PC-9 (cell line): Measurements from ENCODE around the gene ADCY2. TPM values are rescaled to one million over a fixed set of nuclear protein-coding genes. Genes with fewer than 3 reads are reported as not detected.

Source experiments
- BruUV-seq: library from RNA; stranded (reverse); fragments of 400-500 nt; replicated peaks from 2 replicates; lab custom pipeline; 2021; lab: Mats Ljungman, UMichigan
- CTCF ChIA-PET: fragments of 300-600 bp; sonication (Branson Sonifier 250); formaldehyde crosslinking; loops from one replicate; lab custom pipeline; 2022; ENCODE audit warnings: antibody characterized with exemption; lab: Charles Lee
- POLR2A ChIA-PET: fragments of 300-600 bp; sonication (Branson Sonifier 250); formaldehyde crosslinking; loops from one replicate; lab custom pipeline; 2022; ENCODE audit warnings: antibody characterized with exemption; ENCODE audit not compliant: unreplicated experiment; lab: Charles Lee
- DNase-seq, 2 experiments: peaks; one replicate each; pipeline versions ENCODE4 v3.0.0 to v3.0.0-alpha.2; 2015 to 2022; ENCODE audit warnings: mixed read lengths in 1 of 2
- H2AFZ ChIP-seq: fragments of 200-600 bp; sonication (generic); 2 replicates; pipeline ENCODE4 v1.8.1; 2017; ENCODE audit warnings: antibody characterized with exemption
- H3F3A ChIP-seq: fragments of 200-600 bp; sonication (generic); 2 replicates; pipeline ENCODE4 v1.8.1; 2017; ENCODE audit warnings: antibody characterized with exemption, mild to moderate bottlenecking, low read depth; ENCODE audit not compliant: insufficient read depth
- H3K27ac ChIP-seq: fragments of 200-600 bp; sonication (generic); 2 replicates; pipeline ENCODE4 v1.6.1; 2016; ENCODE audit warnings: mixed run types
- H3K27me3 ChIP-seq: fragments of 200-600 bp; sonication (generic); 2 replicates; pipeline ENCODE4 v1.6.1; 2016; ENCODE audit warnings: low read depth, mixed run types; ENCODE audit not compliant: insufficient read depth
- H3K36me3 ChIP-seq: fragments of 200-600 bp; sonication (generic); 2 replicates; pipeline ENCODE4 v1.6.1; 2016; ENCODE audit warnings: low read depth, mixed run types
- H3K4me1 ChIP-seq: fragments of 200-600 bp; sonication (generic); replicated peaks from 2 replicates; pipeline ENCODE4 v1.6.1; 2016; ENCODE audit warnings: mixed run types; ENCODE audit not compliant: insufficient read depth
- H3K4me2 ChIP-seq: fragments of 200-600 bp; sonication (generic); 2 replicates; pipeline ENCODE4 v1.6.1; 2017; ENCODE audit warnings: mixed run types
- H3K4me3 ChIP-seq: fragments of 200-600 bp; sonication (generic); 2 replicates; pipeline ENCODE4 v1.6.1; 2016; ENCODE audit warnings: mixed run types
- H3K79me2 ChIP-seq: fragments of 200-600 bp; sonication (generic); 2 replicates; pipeline ENCODE4 v1.6.1; 2017; ENCODE audit warnings: low read depth, mixed run types
- H3K9me2 ChIP-seq: fragments of 200-600 bp; sonication (generic); 2 replicates; pipeline ENCODE4 v1.8.1; 2017; ENCODE audit warnings: mild to moderate bottlenecking; ENCODE audit not compliant: insufficient read depth
- H3K9me3 ChIP-seq: fragments of 200-600 bp; sonication (generic); 2 replicates; pipeline ENCODE4 v1.8.1; 2016; ENCODE audit warnings: low read depth; ENCODE audit not compliant: insufficient read depth
- H4K20me1 ChIP-seq: fragments of 200-600 bp; sonication (generic); 2 replicates; pipeline ENCODE4 v1.8.1; 2017; ENCODE audit not compliant: insufficient read depth
- EZH2 ChIP-seq: fragments of 200-600 bp; sonication (generic); IDR thresholded peaks from 2 replicates; pipeline ENCODE4 v1.8.0; 2017; ENCODE audit warnings: antibody characterized with exemption, low read depth
- intact Hi-C: fragments of 100-400 bp; cut with micrococcal nuclease; formaldehyde crosslinking; loops from one replicate; pipeline ENCODE4 v1.10.0; 2022; ENCODE audit not compliant: unreplicated experiment
- total RNA-seq: library from RNA; stranded (reverse); gene quantifications from 2 replicates; pipeline ENCODE4 v1.2.3, GENCODE V29; 2021
- TF ChIP-seq, protein P1 (sequence below): fragments of 200-600 bp; sonication (generic); conservative IDR thresholded peaks from 2 replicates; pipeline ENCODE4 v1.6.1; 2017; ENCODE audit warnings: mixed run types, antibody characterized with exemption, mild to moderate bottlenecking, moderate library complexity

ADCY2 gene
- total RNA-seq, 1 experiment from 2014 or later: not detected

DNA sequence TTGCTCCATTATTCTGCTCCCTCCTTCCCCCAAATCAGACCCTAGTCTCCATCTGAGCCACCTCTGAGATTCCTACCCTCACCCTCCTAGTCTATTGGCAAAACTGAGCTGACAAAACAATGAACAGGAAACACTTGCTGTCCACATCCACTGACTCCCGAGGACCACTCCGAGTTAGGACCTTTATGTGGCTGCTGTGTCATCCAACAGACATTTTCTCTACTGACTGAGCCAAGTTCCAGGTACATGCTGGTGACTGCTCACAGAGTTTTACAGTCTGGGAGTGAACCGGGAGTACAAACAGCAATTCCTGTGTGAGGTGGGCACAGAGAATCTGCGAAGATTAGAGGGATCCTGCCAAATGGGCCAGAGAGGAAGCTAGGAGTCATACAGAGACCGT, 415.8 kb downstream of the ADCY2 start:
- no peaks in the 10 kb centered on the region for H3F3A ChIP-seq
- no peaks in the 10 kb centered on the region for H3K79me2 ChIP-seq
- no peak overlapping the region for H3K4me2 ChIP-seq
- no peak for DNase-seq
- H3K9me2 ChIP-seq: no peaks in the 10 kb centered on the region; the same call in 1 of the 2 replicates
- H3K9me3 ChIP-seq: no peaks in the 10 kb centered on the region
- H3K4me3 ChIP-seq: no peak overlapping the region
- no peak overlapping the region for H2AFZ ChIP-seq
- intact Hi-C loops: no loop called here
- peaks cover 79% of the 10 kb centered on the region for H3K27me3 ChIP-seq
- no peak for TF ChIP-seq EZH2
- TF ChIP-seq, protein P1, sequence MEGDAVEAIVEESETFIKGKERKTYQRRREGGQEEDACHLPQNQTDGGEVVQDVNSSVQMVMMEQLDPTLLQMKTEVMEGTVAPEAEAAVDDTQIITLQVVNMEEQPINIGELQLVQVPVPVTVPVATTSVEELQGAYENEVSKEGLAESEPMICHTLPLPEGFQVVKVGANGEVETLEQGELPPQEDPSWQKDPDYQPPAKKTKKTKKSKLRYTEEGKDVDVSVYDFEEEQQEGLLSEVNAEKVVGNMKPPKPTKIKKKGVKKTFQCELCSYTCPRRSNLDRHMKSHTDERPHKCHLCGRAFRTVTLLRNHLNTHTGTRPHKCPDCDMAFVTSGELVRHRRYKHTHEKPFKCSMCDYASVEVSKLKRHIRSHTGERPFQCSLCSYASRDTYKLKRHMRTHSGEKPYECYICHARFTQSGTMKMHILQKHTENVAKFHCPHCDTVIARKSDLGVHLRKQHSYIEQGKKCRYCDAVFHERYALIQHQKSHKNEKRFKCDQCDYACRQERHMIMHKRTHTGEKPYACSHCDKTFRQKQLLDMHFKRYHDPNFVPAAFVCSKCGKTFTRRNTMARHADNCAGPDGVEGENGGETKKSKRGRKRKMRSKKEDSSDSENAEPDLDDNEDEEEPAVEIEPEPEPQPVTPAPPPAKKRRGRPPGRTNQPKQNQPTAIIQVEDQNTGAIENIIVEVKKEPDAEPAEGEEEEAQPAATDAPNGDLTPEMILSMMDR: no peak
- no peaks in the 10 kb centered on the region for H3K36me3 ChIP-seq
- H3K4me1 ChIP-seq: no peaks in the 10 kb centered on the region
- H4K20me1 ChIP-seq: 0 out of 2 replicates have a peak, but pooled peaks cover 3% of the 10 kb centered on the region
- BruUV-seq: no TSS peak
- CTCF ChIA-PET: no interaction called here
- POLR2A ChIA-PET: no interaction called here
- H3K27ac ChIP-seq: no peak overlapping the region

DNA sequence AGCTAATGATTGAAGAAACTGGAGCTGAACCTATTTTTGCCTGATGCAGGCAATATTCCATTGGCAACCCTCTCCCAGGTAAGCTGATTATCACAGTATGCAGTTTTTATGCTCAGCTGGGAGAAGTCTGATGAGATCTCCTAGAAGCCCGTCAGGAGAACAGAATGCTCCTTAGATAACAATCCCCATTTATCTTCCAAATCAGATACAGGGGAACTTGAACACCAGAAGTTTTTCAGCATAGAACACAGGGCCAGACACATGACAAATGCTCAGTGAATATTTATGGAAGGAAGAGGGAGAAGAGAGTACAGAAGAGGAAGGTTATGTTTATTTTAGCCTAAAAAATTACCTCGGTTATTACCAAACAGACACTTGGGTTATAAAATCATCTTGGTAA, 417.1 kb downstream of the ADCY2 start:
- DNase-seq: no peak
- Histone ChIP-seq H3K9me3 (no peaks in the 10 kb centered on the region), H3K27me3 (peaks cover 85% of the 10 kb centered on the region), H3K79me2 (no peaks in the 10 kb centered on the region), H3K36me3 (no peaks in the 10 kb centered on the region), H3K4me1 (no peaks in the 10 kb centered on the region), H3F3A (no peaks in the 10 kb centered on the region), H2AFZ (no peak overlapping the region), H3K9me2 (no peaks in the 10 kb centered on the region; the same call in 1 of the 2 replicates), H4K20me1 (0 out of 2 replicates have a peak, but pooled peaks cover 3% of the 10 kb centered on the region), H3K4me3 (no peak overlapping the region), H3K4me2 (no peak overlapping the region), H3K27ac (no peak overlapping the region)
- no peak for TF ChIP-seq EZH2
- TF ChIP-seq, protein P1: no peak
- ChIA-PET CTCF (no interaction called here), POLR2A (no interaction called here)
- no TSS peak for BruUV-seq
- intact Hi-C loops: no loop called here

DNA sequence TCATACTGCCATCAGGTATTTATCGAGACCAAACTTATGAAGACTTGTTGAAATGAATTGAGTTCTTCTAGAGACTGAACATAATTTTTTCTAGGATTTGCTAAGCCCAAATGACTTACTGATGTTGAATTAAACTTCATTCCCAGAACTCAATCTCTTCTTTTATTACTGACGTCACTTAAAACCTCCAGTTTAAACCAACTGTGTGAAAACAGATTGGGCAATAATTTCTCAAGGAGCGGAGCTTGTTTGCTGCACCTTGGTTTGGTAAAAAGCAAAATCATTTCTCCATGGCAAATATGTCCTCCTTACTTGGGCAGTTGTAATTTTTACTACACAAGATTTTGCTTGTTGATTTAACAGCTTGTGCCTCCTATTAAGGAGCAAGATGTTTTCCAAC, 417.6 kb downstream of the ADCY2 start:
- Histone ChIP-seq H3F3A (no peaks in the 10 kb centered on the region), H3K4me1 (no peaks in the 10 kb centered on the region), H3K27ac (no peak overlapping the region), H3K9me2 (no peaks in the 10 kb centered on the region; the same call in 1 of the 2 replicates), H3K9me3 (no peaks in the 10 kb centered on the region), H3K79me2 (no peaks in the 10 kb centered on the region), H3K4me2 (no peak overlapping the region), H3K27me3 (peaks cover 88% of the 10 kb centered on the region), H3K36me3 (no peaks in the 10 kb centered on the region), H2AFZ (no peak overlapping the region), H3K4me3 (no peak overlapping the region), H4K20me1 (0 out of 2 replicates have a peak, but pooled peaks cover 3% of the 10 kb centered on the region)
- intact Hi-C loops: no loop called here
- POLR2A ChIA-PET: no interaction called here
- BruUV-seq: no TSS peak
- DNase-seq: no peak
- CTCF ChIA-PET: no interaction called here
- TF ChIP-seq, protein P1: no peak
- TF ChIP-seq EZH2: no peak
